Measurements from ENCODE around the gene SQSTM1. TPM values are rescaled to one million over a fixed set of nuclear protein-coding genes. Genes with fewer than 3 reads are reported as not detected.

SQSTM1 gene
- total and polyA plus RNA-seq, 2 of the 8 experiments (the other 6 are each of a cell fraction or from before 2014, with no cell fraction given): 78.6 to 110 TPM

- TF ChIP-seq EP300 (IDR thresholded peaks at IDR 0.05; ENCODE audit: borderline replicate concordance in 1 of 2, low read depth in 2 of 2, low read length in 2 of 2): peak in 1 of 2 experiments; percentile 59; a peak in 1 of 3 replicates
- TF ChIP-seq BACH1 (IDR thresholded peaks at IDR 0.05; ENCODE audit: low read length): no peak
- peak; percentile 84 for TF ChIP-seq TAF1 (IDR thresholded peaks at IDR 0.05; ENCODE audit: low read depth, low read length)
- TF ChIP-seq POLR2AphosphoS5 (IDR thresholded peaks at IDR 0.05; ENCODE audit: low read depth, low read length): peak; percentile 73; the same call in 1 of the 2 replicates
- no peak for TF ChIP-seq YY1 (IDR thresholded peaks at IDR 0.05; ENCODE audit: low read depth, low read length)
- no peak for TF ChIP-seq NANOG (IDR thresholded peaks at IDR 0.05; ENCODE audit: insufficient read depth, low read depth, low read length, poor library complexity, severe bottlenecking)
- no peak for TF ChIP-seq KDM5A (IDR thresholded peaks at IDR 0.05; ENCODE audit: low read length)
- TF ChIP-seq SRF (IDR thresholded peaks at IDR 0.05; ENCODE audit: low read depth, low read length): 0 out of 2 replicates have a peak, but pooled peaks have one; percentile 13
- TF ChIP-seq POU5F1 (IDR thresholded peaks at IDR 0.05; ENCODE audit: low read depth, low read length): no peak
- TF ChIP-seq JUND (IDR thresholded peaks at IDR 0.05; ENCODE audit: low read length): no peak
- TF ChIP-seq HDAC2 (IDR thresholded peaks at IDR 0.05; ENCODE audit: borderline replicate concordance in 1 of 2, low read depth in 2 of 2, low read length in 2 of 2): no peak
- no peak for TF ChIP-seq NRF1 (IDR thresholded peaks at IDR 0.05; ENCODE audit: low read depth, low read length)
- TF ChIP-seq SIRT6 (IDR thresholded peaks at IDR 0.05; ENCODE audit: low read length): no peak
- TF ChIP-seq RBBP5 (IDR thresholded peaks at IDR 0.05; ENCODE audit: borderline replicate concordance, low read depth, low read length): no peak
- no peak for TF ChIP-seq BCL11A (IDR thresholded peaks at IDR 0.05; ENCODE audit: low read depth in 2 of 2, low read length in 2 of 2)
- peak; percentile 53 for TF ChIP-seq TAF7 (optimal IDR thresholded peaks at IDR 0.05; ENCODE audit: borderline replicate concordance, low read depth, low read length)
- TF ChIP-seq RFX5 (IDR thresholded peaks at IDR 0.05; ENCODE audit: borderline replicate concordance, low read depth, low read length): no peak
- no peak for TF ChIP-seq BRCA1 (IDR thresholded peaks at IDR 0.05; ENCODE audit: low read depth, low read length)
- TF ChIP-seq CHD2 (IDR thresholded peaks at IDR 0.05; ENCODE audit: low read length): no peak
- TF ChIP-seq, protein P1, sequence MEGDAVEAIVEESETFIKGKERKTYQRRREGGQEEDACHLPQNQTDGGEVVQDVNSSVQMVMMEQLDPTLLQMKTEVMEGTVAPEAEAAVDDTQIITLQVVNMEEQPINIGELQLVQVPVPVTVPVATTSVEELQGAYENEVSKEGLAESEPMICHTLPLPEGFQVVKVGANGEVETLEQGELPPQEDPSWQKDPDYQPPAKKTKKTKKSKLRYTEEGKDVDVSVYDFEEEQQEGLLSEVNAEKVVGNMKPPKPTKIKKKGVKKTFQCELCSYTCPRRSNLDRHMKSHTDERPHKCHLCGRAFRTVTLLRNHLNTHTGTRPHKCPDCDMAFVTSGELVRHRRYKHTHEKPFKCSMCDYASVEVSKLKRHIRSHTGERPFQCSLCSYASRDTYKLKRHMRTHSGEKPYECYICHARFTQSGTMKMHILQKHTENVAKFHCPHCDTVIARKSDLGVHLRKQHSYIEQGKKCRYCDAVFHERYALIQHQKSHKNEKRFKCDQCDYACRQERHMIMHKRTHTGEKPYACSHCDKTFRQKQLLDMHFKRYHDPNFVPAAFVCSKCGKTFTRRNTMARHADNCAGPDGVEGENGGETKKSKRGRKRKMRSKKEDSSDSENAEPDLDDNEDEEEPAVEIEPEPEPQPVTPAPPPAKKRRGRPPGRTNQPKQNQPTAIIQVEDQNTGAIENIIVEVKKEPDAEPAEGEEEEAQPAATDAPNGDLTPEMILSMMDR (IDR thresholded peaks at IDR 0.05; ENCODE audit: control extremely low read depth in 1 of 3, insufficient read depth in 1 of 3, low read depth in 1 of 3, low read length in 3 of 3): no peak
- TF ChIP-seq KDM4A (IDR thresholded peaks at IDR 0.05; ENCODE audit: low read depth, low read length, severe bottlenecking): peak; percentile 34
These were observed 14.3 kb upstream of the SQSTM1 start, which contains the start of gene MGAT4B (continued) for GRCh38 chr5:179806250-179807048.

All from H1 (cell line).